GM19397 (cell line): ENCODE data around the gene NOP14.
"Not testable (repeated sequence)": the region's sequence is repeated elsewhere in the genome, so short reads cannot be mapped to it uniquely, and the experiment has no call there.

ENCODE experiments used
- ATAC-seq: cut with Tn5 transposase; IDR thresholded peaks from one replicate; pipeline ENCODE4 v1.9.1; 2021; ENCODE audit warnings: mild to moderate bottlenecking, moderate library complexity; ENCODE audit not compliant: unreplicated experiment

The NOP14 gene

GRCh38 chr4:2918300-2918699, 44.9 kb downstream of the NOP14 start:
- ATAC-seq = not testable (repeated sequence)

- not testable (repeated sequence) for ATAC-seq
These were observed 46.5 kb downstream of the NOP14 start for GRCh38 chr4:2916696-2917095.

- ATAC-seq = no peak
These were observed 47.4 kb downstream of the NOP14 start for GRCh38 chr4:2915789-2916188.

- no peak for ATAC-seq
These were observed 48.7 kb downstream of the NOP14 start for GRCh38 chr4:2914256-2915126.

GRCh38 chr4:2913168-2913567, 50.0 kb downstream of the NOP14 start:
- ATAC-seq = no peak

- no peak for ATAC-seq
These were observed 51.3 kb downstream of the NOP14 start for GRCh38 chr4:2911868-2912267.

GRCh38 chr4:2910409-2910808, 52.8 kb downstream of the NOP14 start:
- ATAC-seq = no peak

GRCh38 chr4:2909583-2909982, 53.6 kb downstream of the NOP14 start:
- ATAC-seq = no peak

GRCh38 chr4:2908686-2909085, 54.5 kb downstream of the NOP14 start:
- no peak for ATAC-seq

GRCh38 chr4:2907706-2908293, 55.4 kb downstream of the NOP14 start:
- no peak for ATAC-seq

- ATAC-seq = no peak
These were observed 56.0 kb downstream of the NOP14 start for GRCh38 chr4:2907226-2907625.

GRCh38 chr4:2906218-2906617, 57.0 kb downstream of the NOP14 start:
- no peak for ATAC-seq

- ATAC-seq = no peak
These were observed 57.7 kb downstream of the NOP14 start for GRCh38 chr4:2905544-2905943.

GRCh38 chr4:2902126-2902525, 61.1 kb downstream of the NOP14 start:
- no peak for ATAC-seq

GRCh38 chr4:2901186-2901585, 62.0 kb downstream of the NOP14 start:
- ATAC-seq = no peak

- ATAC-seq = no peak
These were observed 62.5 kb downstream of the NOP14 start for GRCh38 chr4:2900741-2901140.

- ATAC-seq = no peak
These were observed 65.2 kb downstream of the NOP14 start for GRCh38 chr4:2898001-2898400.

GRCh38 chr4:2893772-2894171, 69.4 kb downstream of the NOP14 start:
- no peak for ATAC-seq

GRCh38 chr4:2891294-2891693, 71.9 kb downstream of the NOP14 start:
- no peak for ATAC-seq

- ATAC-seq = no peak
These were observed 74.3 kb downstream of the NOP14 start for GRCh38 chr4:2888886-2889285.
